COR-L47 (cell line): ENCODE results near the gene EDA.
"Not testable (repeated sequence)": the region's sequence is repeated elsewhere in the genome, so short reads cannot be mapped to it uniquely, and the experiment has no call there.

ENCODE experiments used
- DNase-seq: peaks from one replicate; lab custom pipeline; 2025; lab: John Stamatoyannopoulos, UW

EDA gene

GRCh38 chrX:69746051-69746450 lies 130.1 kb downstream of the EDA start:
- DNase-seq: no peak

- DNase-seq: no peak
These were observed 132.1 kb downstream of the EDA start for GRCh38 chrX:69748055-69748454.

GRCh38 chrX:69759921-69760625 lies 144.2 kb downstream of the EDA start:
- DNase-seq: no peak

GRCh38 chrX:69761633-69762032 lies 145.7 kb downstream of the EDA start:
- no peak for DNase-seq

GRCh38 chrX:69762340-69762739 lies 146.4 kb downstream of the EDA start:
- no peak for DNase-seq

GRCh38 chrX:69793260-69793935 lies 177.5 kb downstream of the EDA start:
- DNase-seq: no peak

GRCh38 chrX:69795702-69796101 lies 179.8 kb downstream of the EDA start:
- no peak for DNase-seq

GRCh38 chrX:69807400-69807799 lies 191.5 kb downstream of the EDA start:
- no peak for DNase-seq

GRCh38 chrX:69808375-69808774 lies 192.5 kb downstream of the EDA start:
- no peak for DNase-seq

- no peak for DNase-seq
These were observed 197.8 kb downstream of the EDA start for GRCh38 chrX:69813677-69814076.

- DNase-seq: no peak
These were observed 199.2 kb downstream of the EDA start for GRCh38 chrX:69815063-69815462.

GRCh38 chrX:69815519-69815918 lies 199.6 kb downstream of the EDA start:
- DNase-seq: no peak

- no peak for DNase-seq
These were observed 228.7 kb downstream of the EDA start for GRCh38 chrX:69844636-69845035.

GRCh38 chrX:69859999-69860398 lies 244.1 kb downstream of the EDA start:
- not testable (repeated sequence) for DNase-seq

GRCh38 chrX:69876221-69876620 lies 260.3 kb downstream of the EDA start:
- DNase-seq: no peak

- no peak for DNase-seq
These were observed 268.3 kb downstream of the EDA start for GRCh38 chrX:69884210-69884609.

GRCh38 chrX:69896046-69896445 lies 280.1 kb downstream of the EDA start:
- DNase-seq: no peak

- DNase-seq: no peak
These were observed 284.6 kb downstream of the EDA start for GRCh38 chrX:69900491-69900890.

GRCh38 chrX:69906447-69906846 lies 290.5 kb downstream of the EDA start:
- no peak for DNase-seq

- no peak for DNase-seq
These were observed 298.9 kb downstream of the EDA start for GRCh38 chrX:69914781-69915180.

- no peak for DNase-seq
These were observed 303.8 kb downstream of the EDA start for GRCh38 chrX:69919749-69920148.

GRCh38 chrX:69932323-69932722 lies 316.4 kb downstream of the EDA start:
- no peak for DNase-seq

GRCh38 chrX:69948276-69948797 lies 332.4 kb downstream of the EDA start:
- DNase-seq: no peak

- DNase-seq: no peak
These were observed 335.8 kb downstream of the EDA start for GRCh38 chrX:69951753-69952152.
